HG02610 (cell line): ENCODE results near the gene CD47.
A peak's percentile ranks its signal among the peaks of the same experiment; 100 is the strongest.

ENCODE experiments used
- ATAC-seq: cut with Tn5 transposase; IDR thresholded peaks from one replicate; pipeline ENCODE4 v1.9.1; 2021; ENCODE audit warnings: mild to moderate bottlenecking, moderate library complexity; ENCODE audit not compliant: unreplicated experiment

Gene CD47

DNA sequence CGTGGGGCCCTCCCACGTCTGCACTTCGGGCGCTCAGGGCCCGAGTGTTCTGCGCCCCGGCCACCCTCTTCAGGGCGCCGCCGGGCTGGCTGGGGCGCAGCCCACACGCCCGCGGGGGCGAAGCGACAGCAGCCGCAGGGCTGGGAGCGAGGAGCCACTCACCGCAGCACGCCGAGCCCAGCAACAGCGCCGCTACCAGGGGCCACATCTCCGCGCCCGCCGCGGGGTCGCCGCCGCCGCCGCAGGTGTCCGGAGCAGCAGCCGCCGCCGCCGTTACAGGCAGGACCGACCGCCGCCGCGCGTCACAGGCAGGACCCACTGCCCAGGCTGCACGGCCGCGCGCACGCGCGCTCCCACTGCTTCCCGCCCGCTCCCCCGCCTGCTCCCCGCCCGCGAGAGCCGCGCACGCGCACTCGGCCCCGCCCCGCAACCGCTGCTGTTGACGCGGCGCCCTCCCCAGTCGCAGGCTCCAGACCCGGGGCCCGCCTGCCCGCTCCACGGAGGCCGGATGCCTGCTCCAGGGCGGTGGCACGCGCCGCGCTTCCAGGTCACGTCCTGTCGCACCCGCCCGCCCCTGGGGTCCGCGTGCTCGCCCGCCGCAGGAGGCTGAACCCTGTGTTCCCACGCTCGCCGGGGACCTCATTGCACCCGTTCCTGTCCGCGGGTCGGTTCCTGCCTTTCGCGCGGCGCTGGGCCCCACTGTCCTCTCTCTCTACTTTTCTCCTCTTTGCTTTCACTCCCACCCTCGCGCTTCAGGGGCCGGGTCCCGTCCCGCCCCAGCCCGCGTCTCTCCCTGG is at the start of gene CD47:
CD47 (minus strand) TSS at position 331 of the 797 bp plus-strand sequence; CDS start at position 208, 123 bp downstream.
- peak; percentile 59 for ATAC-seq

DNA sequence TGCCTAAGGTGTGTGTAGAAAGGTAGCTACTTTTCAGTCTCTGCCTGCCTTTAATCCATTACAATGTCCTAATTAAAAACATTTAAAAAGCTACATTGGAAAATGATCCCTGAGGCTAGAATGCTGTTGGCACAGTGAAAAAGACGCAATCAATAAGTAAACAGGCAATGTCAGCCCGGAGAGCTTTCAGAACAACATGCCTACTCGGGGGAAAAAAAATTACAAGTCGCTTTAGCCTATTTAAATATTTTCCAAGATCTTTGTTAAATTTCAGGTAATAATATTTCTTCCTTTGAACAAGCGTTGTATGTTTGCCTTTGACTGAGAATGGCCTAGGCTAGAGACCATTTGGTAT is 46.6 kb upstream of the CD47 start:
- no peak for ATAC-seq

- no peak for ATAC-seq
Observed at GRCh38 chr3:108136561-108137459, 46.0 kb upstream of the CD47 start.

GRCh38 chr3:108134555-108134880 is 43.7 kb upstream of the CD47 start:
- peak; percentile 32 for ATAC-seq

- ATAC-seq = peak; percentile 68
Observed at GRCh38 chr3:108133858-108134554, 43.2 kb upstream of the CD47 start.

GRCh38 chr3:108133048-108133369 is 42.2 kb upstream of the CD47 start:
- ATAC-seq = no peak

- no peak for ATAC-seq
Observed at GRCh38 chr3:108131475-108132134, 40.8 kb upstream of the CD47 start.

DNA sequence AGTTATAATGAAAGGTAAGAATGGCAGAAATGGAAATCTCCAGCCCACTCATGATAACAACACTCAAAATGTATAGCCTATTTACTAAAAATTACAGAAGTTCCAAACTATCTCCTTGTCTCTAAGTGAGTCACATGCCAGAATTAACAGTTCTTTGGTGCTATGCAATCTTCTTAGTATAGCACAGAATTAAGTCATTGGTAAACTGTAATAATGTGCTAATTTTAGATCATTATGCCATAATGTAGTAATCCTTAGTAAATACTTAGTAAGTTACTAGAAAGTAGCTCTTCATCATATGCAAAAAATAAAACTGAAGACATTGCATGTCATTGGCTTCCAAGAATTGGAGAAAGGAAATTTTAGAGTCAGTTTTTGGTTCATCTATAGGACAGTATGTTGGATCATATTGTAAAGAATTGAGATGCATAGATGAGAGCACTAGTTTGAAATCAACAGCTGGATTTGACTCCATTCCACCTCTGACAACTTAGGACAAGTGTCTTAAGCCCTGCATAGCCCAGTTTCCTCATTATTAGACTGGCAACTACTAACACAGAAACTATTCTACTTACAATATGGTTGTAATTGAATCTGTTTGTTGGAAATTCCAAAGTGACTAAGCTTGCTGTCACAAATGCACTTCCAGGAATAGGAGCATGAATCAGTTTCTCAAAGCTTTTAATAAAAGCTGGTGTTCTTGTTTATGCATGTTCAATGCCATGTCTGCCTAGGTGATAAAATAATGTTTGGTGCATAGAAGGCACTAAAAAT is 40.1 kb upstream of the CD47 start:
- no peak for ATAC-seq

- no peak for ATAC-seq
Observed at GRCh38 chr3:108130236-108130635, 39.4 kb upstream of the CD47 start.

DNA sequence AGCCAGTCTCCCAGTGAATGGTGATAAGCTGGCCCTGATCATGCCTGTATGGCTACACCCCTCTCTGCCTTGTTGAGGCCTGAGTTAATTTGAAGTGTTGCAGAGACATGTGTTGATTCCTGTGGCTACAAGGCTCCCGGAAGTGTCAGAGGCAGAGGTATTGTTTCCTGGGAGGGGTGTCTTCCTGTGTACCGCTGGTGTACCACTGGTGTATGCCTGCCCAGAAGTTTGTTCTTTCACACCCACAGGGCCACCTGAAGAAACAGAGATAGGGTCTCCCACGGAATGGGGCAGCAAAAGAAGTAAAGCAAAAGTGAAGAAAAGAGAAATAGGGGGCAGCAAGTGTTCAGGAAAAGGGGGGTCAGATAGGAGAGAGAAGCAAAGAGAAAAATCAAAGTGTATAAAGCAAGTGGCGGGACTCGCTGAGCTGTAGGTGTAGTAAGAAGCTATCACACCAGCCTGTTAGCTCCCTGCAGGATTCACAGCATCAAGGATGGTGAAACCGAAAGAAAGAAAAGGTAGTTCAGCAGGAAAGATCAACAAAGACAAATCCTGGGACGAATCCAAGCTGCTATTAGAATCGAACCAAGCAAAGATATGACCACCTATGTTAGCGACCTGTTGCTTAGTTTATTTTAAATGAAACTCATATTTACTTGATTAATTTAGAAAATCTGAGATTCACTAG is 36.6 kb upstream of the CD47 start:
- no peak for ATAC-seq

- no peak for ATAC-seq
Observed at GRCh38 chr3:108126348-108126747, 35.5 kb upstream of the CD47 start.

DNA sequence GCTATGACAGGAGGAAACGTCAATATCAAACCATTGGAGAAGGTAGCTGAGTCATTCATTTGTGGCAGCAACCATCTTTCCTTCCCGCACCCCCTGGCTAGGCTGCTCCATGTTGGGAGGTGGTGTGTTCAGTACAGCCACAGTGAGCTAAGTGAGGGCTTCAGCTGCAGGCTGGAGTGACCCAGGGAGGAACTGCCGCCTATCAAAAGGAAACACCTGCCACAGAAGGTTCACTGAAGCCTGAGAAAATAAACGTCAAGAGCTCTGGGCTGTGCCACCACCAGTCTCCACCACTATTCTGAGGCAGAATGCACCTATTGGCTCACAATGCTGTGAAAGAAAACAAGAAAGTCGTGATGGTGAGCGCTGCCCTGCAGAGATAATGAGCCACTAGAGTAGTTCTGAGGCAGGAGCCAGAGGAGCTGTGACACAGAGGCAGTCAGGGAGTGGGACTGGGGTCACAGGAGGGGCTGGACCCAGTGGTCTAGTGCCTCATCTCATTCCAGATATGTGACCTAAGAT is 34.8 kb upstream of the CD47 start:
- peak; percentile 37 for ATAC-seq

GRCh38 chr3:108125153-108125543 is 34.3 kb upstream of the CD47 start:
- ATAC-seq = no peak

DNA sequence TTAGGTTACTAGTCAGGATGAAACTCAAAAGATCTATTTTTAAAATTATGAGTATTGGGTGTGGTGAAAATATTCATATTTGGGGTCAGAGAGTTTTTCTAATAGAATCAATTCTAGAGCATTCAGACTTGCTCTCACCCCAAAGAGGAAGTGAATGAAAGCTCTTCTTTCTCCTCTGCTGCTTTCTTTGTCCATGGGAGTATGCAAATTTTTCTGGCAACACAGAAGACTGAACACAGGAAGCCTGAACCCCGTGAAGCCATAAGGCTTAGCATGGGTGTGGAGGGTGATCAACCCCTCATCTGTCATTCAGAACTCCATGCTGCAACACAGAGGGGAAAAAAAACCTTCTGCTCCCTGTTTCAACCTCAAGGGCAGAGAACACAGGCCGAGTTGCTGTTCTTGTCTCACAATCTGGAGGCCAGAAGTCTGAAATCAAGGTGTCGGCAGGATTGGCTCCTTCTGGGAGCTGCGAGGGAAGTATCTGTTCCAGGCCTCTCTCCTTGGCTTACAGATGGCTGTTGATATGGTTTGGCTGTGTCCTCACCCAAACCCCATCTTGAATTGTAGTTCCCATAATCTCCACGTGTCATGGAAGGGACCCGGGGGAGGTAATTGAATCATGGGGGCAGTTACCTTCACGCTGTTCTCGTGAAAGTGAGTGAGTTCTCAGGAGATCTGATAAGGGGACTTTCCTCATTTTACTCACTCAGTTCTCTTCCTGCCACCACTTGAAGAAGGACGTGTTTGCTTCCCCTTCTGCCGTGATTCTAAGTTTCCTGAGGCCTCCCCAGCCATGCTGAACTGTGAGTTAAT is 33.7 kb upstream of the CD47 start:
- peak; percentile 89 for ATAC-seq

GRCh38 chr3:108123326-108123725 is 32.5 kb upstream of the CD47 start:
- no peak for ATAC-seq

- ATAC-seq = no peak
Observed at GRCh38 chr3:108122276-108122675, 31.4 kb upstream of the CD47 start.

DNA sequence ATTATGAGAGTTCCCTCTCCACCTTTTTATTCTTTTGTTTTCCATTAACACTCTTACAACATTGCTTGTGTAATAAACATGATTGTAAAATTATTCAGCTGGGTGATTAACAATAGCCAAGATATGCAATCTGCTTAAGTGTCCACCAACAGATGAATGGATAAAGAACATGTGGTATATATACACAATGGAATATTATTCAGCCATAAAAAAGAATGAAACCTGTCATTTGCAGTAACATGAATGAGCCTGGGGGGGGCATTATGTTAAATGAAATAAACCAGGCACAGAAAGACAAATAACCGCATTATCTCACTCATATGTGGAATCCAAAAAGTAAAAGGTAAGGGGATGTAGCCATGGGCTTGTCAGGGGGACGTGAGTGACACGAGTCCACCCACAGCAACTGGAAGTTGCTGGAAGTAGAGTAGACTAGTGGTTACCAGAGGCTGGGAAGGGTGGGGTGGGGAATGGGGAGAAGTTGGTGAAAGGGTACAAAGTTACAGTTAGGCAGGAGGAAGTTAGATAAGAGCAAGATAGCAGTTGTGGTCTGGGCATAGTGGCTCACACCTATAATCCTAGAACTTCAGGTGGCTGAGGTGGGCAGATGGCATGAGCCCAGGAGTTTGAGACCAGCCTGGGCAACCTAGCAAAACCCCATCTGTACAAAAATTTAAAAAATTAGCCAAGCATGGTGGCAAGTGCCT is 28.7 kb upstream of the CD47 start:
- ATAC-seq = no peak
